Endothelial cell of umbilical vein (primary cell): Measurements from ENCODE around the gene RIOK3. TPM values are rescaled to one million over a fixed set of nuclear protein-coding genes. Genes with fewer than 3 reads are reported as not detected.

Experiments used
- BruUV-seq: library from RNA; stranded (reverse); fragments of 400-500 nt; replicated peaks from 2 replicates; lab custom pipeline; 2021; lab: Mats Ljungman, UMichigan
- CTCF ChIA-PET: fragments of 300-600, 350-600 bp; sonication (Branson Sonifier 250); formaldehyde crosslinking; loops from one replicate; lab custom pipeline; 2021; ENCODE audit warnings: antibody characterized with exemption, inconsistent platforms; lab: Charles Lee
- POLR2A ChIA-PET: fragments of 300-600, 350-600 bp; sonication (Branson Sonifier 250); formaldehyde crosslinking; loops from one replicate; lab custom pipeline; 2021; ENCODE audit warnings: antibody characterized with exemption, inconsistent platforms; lab: Charles Lee
- DNase-seq: peaks from one replicate; pipeline ENCODE4 v3.0.0-alpha.2; 2011; ENCODE audit warnings: low read depth, low spot score
- FAIRE-seq: peaks from 2 replicates; lab custom pipeline; 2011; peaks lifted over from hg19 to GRCh38; lab: Jason Lieb, UNC
- H2AFZ ChIP-seq: 2 replicates; pipeline ENCODE4 v1.6.0; 2012; ENCODE audit warnings: low read depth, low read length, control low read depth, inconsistent platforms
- H3K27ac ChIP-seq: 2 replicates; pipeline ENCODE4 v1.5.1; 2011; ENCODE audit warnings: low read depth, mild to moderate bottlenecking, control low read depth, low read length, moderate library complexity; ENCODE audit not compliant: insufficient read depth
- H3K27me3 ChIP-seq, 2 experiments: 2 replicates each; pipeline versions ENCODE4 v1.6.0 to v1.6.1; 2011; ENCODE audit warnings: low read length in 2 of 2, mixed read lengths in 1 of 2; ENCODE audit not compliant: control insufficient read depth in 2 of 2, insufficient read depth in 2 of 2
- H3K36me3 ChIP-seq, 2 experiments: 2 replicates in 1 of 2; 3 replicates in 1 of 2; pipeline ENCODE4 v1.5.1; 2011; ENCODE audit warnings: low read length in 2 of 2, mild to moderate bottlenecking in 1 of 2, moderate library complexity in 1 of 2; ENCODE audit not compliant: control insufficient read depth in 2 of 2, insufficient read depth in 2 of 2; ENCODE audit errors: extremely low read depth in 1 of 2
- H3K4me1 ChIP-seq: 3 replicates; pipeline ENCODE4 v1.5.1; 2011; ENCODE audit warnings: mild to moderate bottlenecking, low read length; ENCODE audit not compliant: control insufficient read depth, insufficient read depth; ENCODE audit errors: extremely low read depth
- H3K4me2 ChIP-seq: 2 replicates; pipeline ENCODE4 v1.6.1; 2011; ENCODE audit warnings: low read length, control low read depth, mixed read lengths; ENCODE audit not compliant: insufficient read depth
- H3K4me3 ChIP-seq, 3 experiments: fragments of 200-600 bp in 1 of 3; sonication (generic), shearing (Covaris generic) in 1 of 3; replicated peaks in 1 of 3; 2 replicates each; pipeline ENCODE4 v1.5.1; 2011 to 2016; ENCODE audit warnings: control low read depth in 3 of 3, low read length in 3 of 3, mild to moderate bottlenecking in 2 of 3, inconsistent platforms in 1 of 3, low read depth in 1 of 3, moderate library complexity in 1 of 3; ENCODE audit not compliant: insufficient read depth in 1 of 3
- H3K79me2 ChIP-seq: 2 replicates; pipeline ENCODE4 v1.6.0; 2012; ENCODE audit warnings: low read length, inconsistent platforms; ENCODE audit not compliant: control insufficient read depth, insufficient read depth
- H3K9ac ChIP-seq: replicated peaks from 2 replicates; pipeline ENCODE3; 2011; ENCODE audit warnings: low read length, control low read depth; ENCODE audit not compliant: insufficient read depth; ENCODE audit errors: extremely low read depth
- H3K9me1 ChIP-seq: replicated peaks from 3 replicates; pipeline ENCODE4 v1.6.0; 2011; ENCODE audit warnings: mild to moderate bottlenecking, low read length; ENCODE audit not compliant: control insufficient read depth, insufficient read depth; ENCODE audit errors: extremely low read depth
- H3K9me3 ChIP-seq: replicated peaks from 2 replicates; pipeline ENCODE4 v1.5.1; 2012; ENCODE audit warnings: low read length, inconsistent platforms; ENCODE audit not compliant: control insufficient read depth, insufficient read depth
- H4K20me1 ChIP-seq: replicated peaks from 2 replicates; pipeline ENCODE3; 2011; ENCODE audit warnings: mild to moderate bottlenecking, low read length; ENCODE audit not compliant: control insufficient read depth, insufficient read depth; ENCODE audit errors: extremely low read depth
- EZH2 ChIP-seq: IDR thresholded peaks from 2 replicates; pipeline ENCODE4 v1.6.1; 2012; ENCODE audit warnings: borderline replicate concordance, low read depth, mild to moderate bottlenecking, moderate library complexity, low read length, inconsistent platforms; ENCODE audit not compliant: severe bottlenecking
- FOS ChIP-seq: IDR thresholded peaks from 2 replicates; pipeline ENCODE4 v1.6.1; 2011; ENCODE audit warnings: mild to moderate bottlenecking, low read length, moderate library complexity, borderline replicate concordance; ENCODE audit not compliant: insufficient read depth
- GATA2 ChIP-seq: IDR thresholded peaks from 2 replicates; pipeline ENCODE4 v1.7.0; 2011; ENCODE audit warnings: low read depth, mild to moderate bottlenecking, moderate library complexity, mixed read lengths, low read length; ENCODE audit not compliant: insufficient read length, insufficient read depth
- JUN ChIP-seq: IDR thresholded peaks from 2 replicates; pipeline ENCODE4 v1.6.1; 2011; ENCODE audit warnings: borderline replicate concordance, low read depth; ENCODE audit not compliant: insufficient read length, insufficient read depth
- MAX ChIP-seq: IDR thresholded peaks from 2 replicates; pipeline ENCODE4 v1.6.1; 2011; ENCODE audit not compliant: insufficient read depth, insufficient read length
- MYC ChIP-seq: IDR thresholded peaks from one replicate; pipeline ENCODE4 v1.6.1; 2011; ENCODE audit warnings: mild to moderate bottlenecking, low read depth, low read length
- POLR2A ChIP-seq: IDR thresholded peaks from 2 replicates; pipeline ENCODE4 v1.6.1; 2012; ENCODE audit warnings: low read depth, mild to moderate bottlenecking, control low read depth, low read length
- POLR2AphosphoS5 ChIP-seq: IDR thresholded peaks from 2 replicates; pipeline ENCODE4 v1.6.1; 2012; ENCODE audit warnings: low read depth, mild to moderate bottlenecking, control low read depth, low read length, moderate library complexity; ENCODE audit not compliant: insufficient read depth
- dilution Hi-C: fragments of 300-500 bp; cut with MboI; formaldehyde crosslinking; loops from one replicate; pipeline ENCODE4 v1.15.0; 2019; ENCODE audit warnings: low sequenced_read_pairs; ENCODE audit not compliant: extremely low pct_ligation_motif_present
- intact Hi-C: fragments of 100-400 bp; cut with micrococcal nuclease; formaldehyde crosslinking; loops from one replicate; pipeline ENCODE4 v1.10.0; 2022
- polyA plus RNA-seq, 4 experiments: library from polyadenylated mRNA; depleted of rRNA in 3 of 4; stranded (reverse) in 3 of 4; unstranded in 1 of 4; fragments of >200 nt; gene quantifications; 2 replicates each; pipeline versions ENCODE4 v1.2.1 to v1.2.3, GENCODE V29; 2011 to 2012; ENCODE audit warnings: missing spikeins in 1 of 4
- total RNA-seq: library from RNA; stranded (reverse); gene quantifications from 2 replicates; pipeline ENCODE4 v1.2.3, GENCODE V29; 2021
- TF ChIP-seq, protein P1 (sequence below), 2 donors: IDR thresholded peaks; 1 replicate in 1 of 2; 2 replicates in 1 of 2; pipeline ENCODE4 v1.5.1; 2011; ENCODE audit warnings: low read length in 2 of 2, mild to moderate bottlenecking in 2 of 2, moderate library complexity in 2 of 2, control low read depth in 1 of 2, inconsistent platforms in 1 of 2, low read depth in 1 of 2; ENCODE audit not compliant: insufficient read depth in 1 of 2; ENCODE audit errors: extremely low read depth in 1 of 2

RIOK3 gene
- total and polyA plus RNA-seq, 2 donors (not counting 3 experiments of a cell fraction or from before 2014, with no cell fraction given): 14.8 to 50.7 TPM

DNA sequence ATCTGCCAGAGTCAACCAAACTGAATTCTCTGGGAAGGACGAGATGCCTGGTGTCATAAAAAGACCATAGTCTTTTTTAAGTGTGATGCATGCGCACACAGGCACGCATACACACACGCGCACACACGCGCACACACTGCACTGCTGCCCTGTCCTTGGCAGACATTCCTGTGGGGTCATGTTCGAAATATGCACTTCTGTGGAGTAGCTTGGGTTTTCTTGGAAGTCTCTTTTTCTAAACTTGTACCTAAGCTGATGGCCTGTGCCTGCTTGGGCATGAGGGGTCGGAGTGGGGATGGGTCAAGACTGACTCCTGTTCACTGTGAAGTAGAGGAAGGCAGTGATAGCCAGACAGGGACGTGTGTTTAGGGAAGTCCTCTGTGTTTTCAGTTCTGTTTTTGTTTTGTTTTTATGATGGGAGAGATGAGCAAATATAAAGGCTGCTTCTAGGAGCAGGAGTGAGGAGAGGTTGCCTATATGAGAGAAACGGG is 46.2 kb downstream of the RIOK3 start:
- Histone ChIP-seq H3K4me3 (no peak overlapping the region), H3K9ac (no peak overlapping the region), H4K20me1 (no peaks in the 10 kb centered on the region), H3K9me1 (no peaks in the 10 kb centered on the region), H3K27me3 (no peaks in the 10 kb centered on the region), H3K36me3 (no peaks in the 10 kb centered on the region), H3K9me3 (no peaks in the 10 kb centered on the region), H2AFZ (no peak overlapping the region), H3K79me2 (peaks cover 6% of the 10 kb centered on the region), H3K27ac (no peak overlapping the region), H3K4me2 (no peak overlapping the region), H3K4me1 (peaks cover 12% of the 10 kb centered on the region)
- ChIA-PET POLR2A (no interaction called here), CTCF (interaction anchor here (0.9 to 3.8 kb wide), 22 partner anchors 12 to 534 kb away, joined by 3 to 71 read pairs (median 6); partner anchors contain the start of gene RIOK3)
- no peak for TF ChIP-seq JUN
- TF ChIP-seq MAX: no peak
- TF ChIP-seq POLR2AphosphoS5: no peak
- no peak for TF ChIP-seq FOS
- no peak for TF ChIP-seq POLR2A
- TF ChIP-seq, protein P1, sequence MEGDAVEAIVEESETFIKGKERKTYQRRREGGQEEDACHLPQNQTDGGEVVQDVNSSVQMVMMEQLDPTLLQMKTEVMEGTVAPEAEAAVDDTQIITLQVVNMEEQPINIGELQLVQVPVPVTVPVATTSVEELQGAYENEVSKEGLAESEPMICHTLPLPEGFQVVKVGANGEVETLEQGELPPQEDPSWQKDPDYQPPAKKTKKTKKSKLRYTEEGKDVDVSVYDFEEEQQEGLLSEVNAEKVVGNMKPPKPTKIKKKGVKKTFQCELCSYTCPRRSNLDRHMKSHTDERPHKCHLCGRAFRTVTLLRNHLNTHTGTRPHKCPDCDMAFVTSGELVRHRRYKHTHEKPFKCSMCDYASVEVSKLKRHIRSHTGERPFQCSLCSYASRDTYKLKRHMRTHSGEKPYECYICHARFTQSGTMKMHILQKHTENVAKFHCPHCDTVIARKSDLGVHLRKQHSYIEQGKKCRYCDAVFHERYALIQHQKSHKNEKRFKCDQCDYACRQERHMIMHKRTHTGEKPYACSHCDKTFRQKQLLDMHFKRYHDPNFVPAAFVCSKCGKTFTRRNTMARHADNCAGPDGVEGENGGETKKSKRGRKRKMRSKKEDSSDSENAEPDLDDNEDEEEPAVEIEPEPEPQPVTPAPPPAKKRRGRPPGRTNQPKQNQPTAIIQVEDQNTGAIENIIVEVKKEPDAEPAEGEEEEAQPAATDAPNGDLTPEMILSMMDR (IDR thresholded peaks at IDR 0.05; ENCODE audit: extremely low read depth in 1 of 2, insufficient read depth in 1 of 2, low read depth in 1 of 2, low read length in 2 of 2): no peak
- TF ChIP-seq EZH2: no peak
- TF ChIP-seq MYC: no peak
- TF ChIP-seq GATA2: no peak
- dilution Hi-C loops (no loop called here), intact Hi-C loops (no loop called here)
- no peak for DNase-seq
- no TSS peak for BruUV-seq
- FAIRE-seq: no peak
